Measurements from ENCODE around the gene CENPP.
A peak's percentile ranks its signal among the peaks of the same experiment; 100 is the strongest.

Gene CENPP

GRCh38 chr9:92660266-92660665 lies 334.5 kb downstream of the CENPP start:
- DNase-seq (ENCODE audit: low spot score) = no peak

GRCh38 chr9:92661127-92661526 lies 335.4 kb downstream of the CENPP start:
- no peak for DNase-seq (ENCODE audit: low spot score)

- DNase-seq (ENCODE audit: low spot score) = no peak
These were observed 336.0 kb downstream of the CENPP start for GRCh38 chr9:92661743-92662142.

GRCh38 chr9:92663126-92663525 lies 337.4 kb downstream of the CENPP start:
- no peak for DNase-seq (ENCODE audit: low spot score)

- DNase-seq (ENCODE audit: low spot score) = no peak
These were observed 338.2 kb downstream of the CENPP start for GRCh38 chr9:92663951-92664350.

- no peak for DNase-seq (ENCODE audit: low spot score)
These were observed 338.8 kb downstream of the CENPP start for GRCh38 chr9:92664394-92665152.

GRCh38 chr9:92665836-92666235 lies 340.1 kb downstream of the CENPP start:
- no peak for DNase-seq (ENCODE audit: low spot score)

GRCh38 chr9:92666236-92666635 lies 340.5 kb downstream of the CENPP start:
- no peak for DNase-seq (ENCODE audit: low spot score)

GRCh38 chr9:92666912-92667532 lies 341.3 kb downstream of the CENPP start:
- DNase-seq (ENCODE audit: low spot score) = no peak

GRCh38 chr9:92668746-92669526 lies 343.2 kb downstream of the CENPP start:
- DNase-seq (ENCODE audit: low spot score) = peak; percentile 22

- DNase-seq (ENCODE audit: low spot score) = no peak
These were observed 343.8 kb downstream of the CENPP start for GRCh38 chr9:92669527-92669889.
